ENCODE data around the gene HCRTR1.

Gene HCRTR1

DNA sequence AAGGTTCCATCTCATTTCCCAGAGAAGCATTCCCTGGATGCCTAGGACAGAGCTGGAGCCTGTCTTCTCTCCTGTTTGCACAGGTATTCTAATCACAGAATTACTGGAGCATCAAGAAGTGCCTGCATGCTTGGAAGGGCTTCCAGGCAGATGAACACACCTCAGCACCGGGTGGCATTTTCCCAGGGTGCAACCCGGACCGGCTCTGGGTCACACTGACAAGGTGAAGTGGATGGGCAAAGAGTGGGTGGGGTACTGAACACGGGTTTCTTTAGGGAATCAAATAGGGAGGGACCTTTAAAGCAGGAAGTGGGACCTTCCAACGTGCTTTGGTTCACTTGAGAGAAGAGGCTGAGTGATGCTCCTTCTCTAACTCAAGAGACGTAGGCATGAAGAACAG is 34.3 kb downstream of the HCRTR1 start:
- DNase-seq, result no peak

DNA sequence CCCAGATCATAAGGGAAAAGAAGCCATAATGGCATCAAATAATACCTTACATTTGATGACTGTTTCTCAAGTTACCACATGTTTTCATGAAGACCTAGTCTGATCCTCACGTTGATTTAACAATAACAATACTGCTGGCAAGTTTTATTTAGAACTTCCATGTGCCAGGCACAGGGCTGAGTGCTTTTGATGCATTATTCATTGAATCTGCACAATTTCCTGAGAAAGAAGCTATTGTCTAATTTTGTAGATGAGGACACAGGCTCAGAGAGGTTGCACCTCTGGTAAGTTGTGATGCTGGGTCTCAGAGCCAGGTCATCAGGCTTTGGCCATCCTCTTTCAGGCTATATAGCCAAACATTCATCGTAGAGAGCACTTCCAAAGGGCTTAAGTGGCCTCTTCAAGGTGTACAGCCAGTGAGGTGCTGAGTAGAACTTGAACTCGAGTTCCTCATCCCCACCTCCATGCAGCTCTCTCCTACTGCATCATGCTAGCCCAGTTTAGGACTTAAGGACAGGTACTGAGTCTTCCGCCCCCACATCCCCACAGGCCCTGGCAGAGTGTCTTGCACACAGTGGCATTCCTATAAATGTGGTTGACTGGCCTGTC is 35.5 kb downstream of the HCRTR1 start:
- DNase-seq, result no peak

DNA sequence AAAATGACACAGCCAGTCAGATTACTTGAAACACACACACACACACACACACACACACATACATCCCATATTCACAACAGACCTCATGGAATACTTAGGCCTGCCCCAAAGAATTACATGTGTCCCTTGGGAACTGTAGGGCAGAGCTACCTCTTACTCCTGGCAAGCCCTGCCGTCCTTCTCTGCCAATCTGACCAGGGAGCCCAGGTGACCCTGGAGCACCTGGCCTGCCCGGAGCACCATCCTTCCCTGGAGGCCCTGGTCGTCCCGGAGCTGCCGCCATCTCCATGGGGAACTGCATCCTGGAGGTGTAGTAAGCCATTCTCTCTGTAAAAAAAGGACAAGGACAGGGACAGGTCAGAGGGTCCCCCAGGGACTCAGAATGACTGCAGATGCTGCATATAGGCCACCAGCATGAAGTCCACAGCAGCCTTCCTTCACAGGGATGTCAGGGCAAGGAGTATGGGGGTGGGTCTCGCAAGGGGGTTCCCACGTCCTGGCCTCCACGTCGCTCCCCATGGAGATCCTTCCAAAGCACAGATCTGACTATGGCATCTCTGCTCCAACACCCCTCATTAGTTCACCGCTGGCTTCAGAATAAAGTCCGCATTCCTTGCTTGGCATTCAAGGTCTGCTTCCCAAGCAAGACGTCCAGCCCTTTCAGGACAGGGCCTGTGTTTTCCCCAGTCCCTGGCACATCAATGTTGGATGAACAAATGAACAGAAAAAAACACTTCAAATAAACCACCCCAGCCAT is 36.4 kb downstream of the HCRTR1 start:
- DNase-seq, result no peak

DNA sequence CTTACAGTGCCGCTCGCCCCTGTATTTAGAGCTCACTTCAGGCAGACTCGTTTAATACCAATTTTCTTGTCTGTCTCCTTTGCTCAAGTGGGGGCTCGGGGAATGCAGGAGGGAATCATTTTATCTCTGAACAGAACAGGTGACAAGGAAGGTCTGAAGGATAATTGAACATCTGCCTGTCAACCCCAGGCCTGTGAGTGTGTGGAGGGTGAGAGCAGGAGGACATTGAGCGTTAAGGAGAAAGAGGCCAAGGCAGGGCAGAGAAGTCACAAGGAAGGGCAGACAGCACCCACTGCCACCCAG is 36.9 kb downstream of the HCRTR1 start:
- DNase-seq, result no peak

DNA sequence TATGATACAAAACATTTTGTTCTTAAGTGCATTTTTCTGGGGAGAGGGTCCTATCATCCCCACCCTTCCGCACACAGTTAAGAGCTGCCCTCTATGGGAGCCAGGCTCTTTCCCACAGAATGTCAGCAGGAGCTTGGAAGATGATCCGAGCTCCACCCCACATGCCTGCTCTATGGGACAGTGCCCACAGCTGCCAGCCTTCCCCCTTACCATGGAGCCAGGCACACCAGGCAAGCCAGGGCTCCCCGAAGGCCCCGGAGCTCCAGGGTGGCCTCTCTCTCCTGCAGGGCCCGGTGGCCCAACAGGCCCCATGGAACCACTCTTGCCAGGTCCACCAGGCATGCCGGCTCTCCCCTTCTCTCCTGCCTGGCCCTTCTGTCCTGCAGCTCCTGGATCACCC is 37.6 kb downstream of the HCRTR1 start:
- no peak for DNase-seq

DNA sequence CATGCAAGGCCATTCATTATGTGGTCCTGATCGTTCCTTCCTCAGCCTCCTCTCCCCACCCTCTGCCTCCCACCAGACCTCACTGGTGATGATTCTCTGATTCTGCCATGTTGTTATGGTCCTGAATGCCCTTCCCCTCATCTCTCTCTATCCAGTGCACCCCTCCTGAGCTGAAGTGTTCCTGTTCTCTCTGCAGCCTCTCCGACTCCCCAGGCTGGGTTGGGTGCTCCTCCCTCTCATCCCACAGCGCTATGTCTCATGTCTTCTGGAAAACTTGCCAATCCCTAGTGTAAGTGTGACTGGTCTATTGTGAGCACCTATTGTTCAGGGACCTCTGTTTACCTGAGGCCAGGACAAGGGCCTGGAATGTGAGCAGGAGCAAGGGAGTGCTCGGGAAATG is 38.3 kb downstream of the HCRTR1 start:
- DNase-seq, result no peak

DNA sequence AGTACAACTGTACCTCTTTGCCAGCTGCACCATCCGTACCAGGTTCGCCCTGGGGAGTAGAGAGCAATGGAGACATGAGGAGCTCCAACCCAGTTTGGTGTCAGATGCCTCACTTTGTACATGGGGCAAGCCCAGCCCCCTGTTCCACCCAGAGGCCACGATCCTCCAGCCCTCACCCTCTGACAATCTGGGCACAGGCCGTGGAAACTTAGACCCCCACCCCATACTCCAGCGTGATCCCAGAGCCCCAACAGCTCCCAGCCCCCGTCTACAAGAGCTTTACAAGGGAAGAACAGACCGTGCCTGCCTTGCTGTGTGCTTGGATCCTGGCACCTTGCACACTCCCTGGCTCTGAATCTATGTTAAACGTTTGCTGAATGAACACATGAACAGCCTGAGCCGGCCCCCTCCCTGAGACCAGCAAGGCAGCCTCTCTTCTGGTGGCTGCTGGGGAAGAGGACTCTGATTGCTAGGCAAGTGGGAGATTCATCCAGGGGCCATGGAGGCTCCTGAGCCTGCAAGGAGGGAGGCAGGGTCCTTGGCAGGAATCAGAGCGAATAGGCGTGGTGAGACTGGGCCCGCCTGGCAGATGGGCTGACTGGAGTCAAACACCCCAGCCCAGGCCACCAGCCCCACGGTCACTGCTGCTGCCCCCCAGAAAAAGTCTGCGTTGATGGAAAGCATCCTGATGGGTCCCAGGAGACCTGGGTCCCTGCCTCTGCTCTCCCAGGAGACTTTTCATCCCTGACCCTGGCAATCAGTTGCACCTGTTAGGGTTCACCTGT is 39.7 kb downstream of the HCRTR1 start:
- no peak for DNase-seq

DNA sequence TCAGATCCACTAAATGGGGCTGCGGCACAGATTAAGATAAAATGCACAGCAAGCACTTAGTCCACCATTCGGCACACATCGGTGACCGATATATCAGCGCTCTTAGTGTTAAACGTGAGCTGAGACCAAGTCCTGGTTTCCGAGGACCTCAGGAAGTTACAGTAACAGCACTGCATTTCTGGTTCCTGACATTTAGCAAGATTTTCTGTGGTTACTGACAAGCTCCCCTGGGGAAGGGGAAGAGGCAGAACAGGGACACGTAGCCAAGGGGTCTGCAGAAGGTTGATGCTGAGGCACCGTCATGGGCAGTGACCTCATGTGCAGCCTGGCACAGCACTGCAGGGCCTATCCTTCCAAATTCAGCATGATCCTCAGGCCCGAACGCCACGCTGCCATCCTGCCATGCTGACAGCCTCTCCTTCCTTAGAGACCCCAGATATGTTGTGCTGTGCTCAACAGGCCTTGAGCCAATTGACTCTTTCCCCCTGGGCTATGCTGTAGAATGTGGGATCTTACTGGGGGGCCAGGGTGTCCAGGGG is 40.6 kb downstream of the HCRTR1 start:
- DNase-seq, result no peak

DNA sequence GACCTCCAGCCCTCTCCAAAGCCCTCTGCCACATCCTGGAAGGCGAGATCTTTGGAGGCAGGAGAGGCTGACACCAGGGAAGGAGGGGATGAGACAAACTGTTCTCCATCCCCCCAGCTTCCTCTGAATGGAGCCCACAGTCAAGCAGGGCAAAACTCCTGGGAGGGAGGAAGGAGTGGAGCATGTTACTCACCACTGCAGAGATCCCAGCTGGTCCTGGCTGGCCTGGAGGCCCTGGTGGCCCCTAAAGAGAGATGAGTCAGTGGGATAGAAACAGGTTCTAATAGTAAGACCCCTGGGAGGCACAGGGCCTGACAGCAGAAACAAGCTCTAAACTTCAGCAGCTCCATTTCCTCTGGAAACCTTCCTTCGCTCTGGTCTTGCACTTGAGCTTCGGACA is 41.2 kb downstream of the HCRTR1 start:
- no peak for DNase-seq

DNA sequence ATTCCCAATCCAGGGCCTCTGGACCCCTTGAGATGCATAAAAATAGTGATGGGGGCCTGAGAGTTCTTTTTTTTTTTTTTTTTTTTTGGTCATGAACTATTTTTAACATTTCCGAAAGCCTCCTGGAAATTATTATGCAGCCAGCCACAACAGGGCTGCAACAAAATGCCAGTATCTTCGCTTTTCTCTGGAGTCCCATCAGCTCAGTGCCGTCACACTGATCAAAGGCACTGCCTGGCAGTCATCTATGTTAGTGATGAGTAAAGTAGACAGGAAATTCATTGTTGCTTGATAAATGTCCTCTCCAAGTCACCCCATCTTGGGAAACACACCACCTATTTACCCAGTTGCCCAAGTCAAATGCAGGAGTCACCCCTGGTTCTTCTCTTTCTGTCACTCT is 42.4 kb downstream of the HCRTR1 start:
- DNase-seq, result no peak

DNA sequence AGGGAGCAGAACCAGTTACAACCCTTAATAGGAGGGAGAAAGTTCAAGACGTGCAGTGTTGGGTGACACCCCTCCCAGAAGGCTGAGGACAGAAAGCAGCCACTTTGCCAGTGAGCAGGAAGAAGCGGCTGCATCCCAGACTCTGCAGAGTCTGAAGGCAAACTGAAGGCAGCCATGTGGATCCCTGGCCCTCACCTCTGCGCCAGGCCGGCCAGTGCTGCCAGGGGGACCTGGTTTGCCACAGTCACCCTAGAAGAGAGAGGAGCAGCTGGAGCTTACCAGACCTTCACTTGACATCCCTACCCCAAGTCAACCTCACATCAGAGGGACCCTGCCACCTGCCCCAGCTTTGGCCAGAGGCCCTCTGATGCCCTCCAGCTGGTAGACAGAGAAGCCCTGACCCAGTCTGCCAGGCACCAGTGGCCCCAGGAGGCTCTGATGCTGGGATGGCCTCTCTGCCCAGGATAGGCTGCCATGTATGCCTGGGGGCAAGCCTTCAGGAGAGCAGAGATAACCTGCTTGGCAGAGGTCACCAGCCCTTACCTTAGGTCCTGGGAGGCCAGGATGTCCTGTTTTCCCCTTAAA is 43.5 kb downstream of the HCRTR1 start:
- DNase-seq, result no peak

DNA sequence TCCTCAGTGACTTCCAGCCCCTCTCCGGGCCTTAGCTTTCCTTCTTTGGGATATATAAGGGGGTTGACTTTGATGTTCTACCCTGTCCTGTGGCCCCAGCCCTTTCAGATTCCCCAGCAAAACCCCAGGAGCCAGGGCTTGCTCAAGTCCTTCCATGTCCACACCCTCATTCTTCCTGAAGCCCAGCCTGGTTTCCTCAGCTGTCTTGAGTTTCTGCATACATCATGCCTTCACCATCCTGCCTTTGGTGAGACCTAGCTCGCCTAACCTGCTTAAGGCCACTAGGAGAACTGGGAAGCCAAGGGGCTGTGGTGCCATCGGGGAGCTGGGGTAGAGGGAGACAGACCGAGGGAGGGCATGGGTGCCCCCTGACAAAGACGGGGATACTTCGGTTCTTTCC is 44.4 kb downstream of the HCRTR1 start:
- DNase-seq, result no peak

DNA sequence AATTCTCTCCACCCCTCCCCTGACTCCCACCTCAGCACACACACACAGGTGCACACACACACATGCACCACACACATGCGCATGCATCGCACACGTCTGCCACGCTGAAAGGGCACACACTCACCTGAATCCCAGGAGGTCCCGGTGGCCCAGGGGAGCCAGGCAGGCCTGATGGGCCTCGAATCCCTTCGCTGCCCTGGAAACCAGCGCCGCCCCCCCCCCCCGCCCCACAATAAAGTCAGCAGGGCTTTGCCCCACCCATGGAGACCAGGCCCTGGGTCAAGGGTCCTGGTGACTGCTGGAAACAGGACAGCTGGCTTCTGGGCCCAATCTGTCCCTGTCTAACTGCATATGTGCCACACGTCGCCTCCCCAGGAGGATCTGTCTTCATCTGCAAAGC is 45.0 kb downstream of the HCRTR1 start:
- no peak for DNase-seq

DNA sequence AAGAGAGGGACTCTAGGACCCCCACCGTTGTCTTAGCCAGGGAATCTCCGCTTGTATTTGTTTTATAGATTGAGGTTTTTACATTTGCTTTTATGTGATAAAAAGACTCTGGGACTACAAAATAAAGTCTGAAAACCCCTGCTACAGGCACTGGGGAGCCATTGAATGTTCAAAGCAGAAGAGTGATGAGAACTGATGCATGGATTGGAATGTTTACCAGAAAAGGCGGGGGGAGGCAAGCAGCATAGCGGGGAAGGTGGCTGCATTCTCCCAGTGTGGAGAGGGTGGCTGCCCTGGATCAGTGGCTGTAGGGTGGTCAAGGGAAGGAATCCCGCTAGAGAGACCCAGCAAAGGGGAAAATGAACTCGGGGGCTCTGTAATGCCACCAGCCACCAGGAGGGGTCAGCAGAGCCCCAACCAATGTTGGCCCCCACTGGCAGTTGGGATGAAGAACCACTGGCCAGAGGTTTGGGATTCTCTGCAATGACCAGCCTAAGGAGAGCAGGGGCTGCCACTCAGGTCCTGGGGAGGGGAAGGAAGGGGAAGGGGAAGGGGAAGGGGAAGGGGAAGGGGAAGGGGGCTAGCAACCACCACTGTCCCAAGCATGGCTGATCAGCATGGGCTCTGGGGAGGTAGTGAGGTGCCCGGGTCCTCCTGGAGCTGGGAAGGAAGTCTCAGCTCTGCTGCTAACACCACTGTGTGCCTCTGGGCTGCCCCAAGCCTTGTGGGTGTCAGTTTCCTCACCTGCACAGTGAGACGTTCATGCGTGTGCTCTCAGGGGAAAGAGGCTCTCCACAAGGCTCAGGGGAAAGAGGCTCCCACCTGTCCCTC is 46.3 kb downstream of the HCRTR1 start:
- peak; percentile 2 for DNase-seq

DNA sequence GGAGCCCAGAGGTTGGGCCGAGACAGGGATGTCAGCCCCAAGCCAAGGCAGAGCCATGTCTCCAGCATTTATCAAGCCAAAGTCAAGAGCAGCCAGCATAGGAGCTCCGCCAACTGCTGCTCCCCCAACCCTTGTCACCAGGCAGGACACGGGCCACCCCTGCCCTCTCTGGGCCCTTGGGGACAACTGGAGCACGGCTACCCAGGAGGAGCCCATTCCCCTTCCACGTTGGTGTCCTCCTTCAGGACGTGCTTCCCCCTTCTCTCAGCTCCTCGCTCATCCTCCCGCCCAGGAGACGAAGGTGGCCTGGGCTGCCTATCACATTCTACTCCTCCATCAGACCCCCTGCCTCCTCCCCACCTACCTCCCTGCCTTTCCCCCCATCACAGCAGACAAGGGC is 47.0 kb downstream of the HCRTR1 start:
- DNase-seq, result no peak

DNA sequence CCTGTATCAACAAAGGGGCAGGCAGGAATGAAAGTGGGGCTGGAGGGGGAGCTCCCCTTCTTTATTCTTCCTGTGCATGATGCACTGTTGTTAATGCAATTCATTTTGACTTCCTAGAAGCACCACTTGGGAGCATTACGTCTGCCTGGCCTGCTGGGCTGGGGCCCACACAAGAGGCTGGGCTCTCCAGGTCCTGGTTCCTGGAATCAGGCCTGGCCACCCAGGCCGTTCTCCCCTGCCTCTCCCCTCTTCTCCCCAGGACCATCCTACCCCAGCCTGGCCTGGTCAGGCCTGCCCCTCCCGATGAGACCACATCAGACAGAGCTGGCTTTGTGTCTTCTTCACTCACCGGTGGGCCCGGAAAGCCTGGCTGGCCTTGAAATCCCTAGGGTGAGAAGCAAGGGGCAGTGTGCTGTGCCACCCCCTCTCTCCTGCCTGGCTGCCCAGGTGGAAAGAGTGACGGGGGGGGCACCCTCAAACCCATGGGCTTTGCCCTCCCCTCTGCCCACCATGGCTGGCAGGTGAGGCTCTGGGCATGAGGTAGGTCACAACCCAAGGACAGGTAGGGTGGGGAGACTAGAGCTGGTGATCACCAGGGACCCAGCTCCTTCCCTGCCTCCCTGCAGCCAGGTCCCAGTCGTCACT is 47.9 kb downstream of the HCRTR1 start:
- no peak for DNase-seq

DNA sequence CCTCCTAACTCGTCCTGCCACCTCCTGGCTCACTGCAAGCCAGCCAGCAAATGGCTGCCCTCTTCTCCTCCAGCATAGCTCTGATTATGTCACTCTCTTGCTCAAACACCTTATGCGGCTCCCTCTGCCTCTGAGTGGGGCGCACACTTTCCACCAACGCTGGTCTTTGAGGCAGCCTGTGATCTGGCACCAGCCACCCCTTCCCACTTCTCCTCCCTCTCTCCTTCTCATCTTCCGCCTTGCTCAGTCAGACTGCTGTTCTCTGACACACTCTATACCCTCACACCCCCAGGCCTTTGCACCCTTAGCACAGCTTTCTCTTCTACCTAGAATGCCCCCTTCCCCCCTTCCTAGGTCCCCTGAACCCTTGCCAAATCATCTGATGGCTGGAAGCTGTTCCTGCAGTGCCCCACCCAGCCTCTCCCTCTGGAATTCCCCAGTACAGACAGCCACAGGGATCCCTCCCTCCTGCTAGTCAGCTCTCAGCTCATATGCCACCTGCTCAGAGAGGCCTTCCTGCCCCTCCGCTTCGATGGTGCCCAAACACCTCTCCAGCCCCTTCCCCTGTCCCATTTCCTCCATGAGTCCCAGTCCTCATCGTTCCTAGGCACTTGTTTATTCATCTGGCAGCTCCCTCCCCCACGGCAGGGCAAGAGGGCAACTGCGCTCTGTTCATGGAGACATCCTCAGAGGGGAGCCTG is 48.9 kb downstream of the HCRTR1 start:
- DNase-seq, result no peak

DNA sequence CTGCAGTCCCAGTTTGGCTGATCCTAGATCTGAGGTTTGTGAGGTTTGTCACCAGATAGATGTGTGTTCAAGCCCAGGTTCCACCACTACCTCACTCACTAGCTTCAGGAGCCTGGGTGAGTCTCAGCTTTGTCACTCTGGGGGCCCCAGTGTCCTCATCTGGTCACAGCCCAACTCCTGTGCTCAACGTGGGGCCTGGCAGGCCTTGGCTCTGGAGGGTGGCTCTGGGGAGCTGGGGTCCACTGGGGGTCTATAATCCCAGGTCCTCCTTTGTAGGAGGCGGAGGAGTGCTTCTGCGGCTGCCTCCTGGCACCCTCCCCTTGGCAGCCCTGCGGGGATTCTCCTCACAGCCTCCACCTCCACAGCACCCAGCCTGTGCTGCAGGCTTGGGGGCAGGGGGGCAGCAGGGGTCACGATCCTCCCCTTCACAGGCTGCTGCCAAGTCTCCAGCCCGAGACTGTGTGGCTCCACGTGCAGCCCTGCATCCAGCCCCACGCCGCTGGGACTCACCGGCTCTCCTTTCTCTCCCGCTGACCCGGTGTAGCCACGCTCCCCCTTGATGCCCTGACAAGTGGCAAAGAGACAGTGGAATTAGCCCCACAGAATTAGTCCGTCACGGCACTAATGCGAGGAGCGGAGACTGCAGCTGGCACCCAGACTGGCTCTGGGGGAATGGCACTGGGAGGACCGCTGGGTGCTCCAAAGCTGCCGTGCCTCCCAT is 49.7 kb downstream of the HCRTR1 start:
- no peak for DNase-seq

DNA sequence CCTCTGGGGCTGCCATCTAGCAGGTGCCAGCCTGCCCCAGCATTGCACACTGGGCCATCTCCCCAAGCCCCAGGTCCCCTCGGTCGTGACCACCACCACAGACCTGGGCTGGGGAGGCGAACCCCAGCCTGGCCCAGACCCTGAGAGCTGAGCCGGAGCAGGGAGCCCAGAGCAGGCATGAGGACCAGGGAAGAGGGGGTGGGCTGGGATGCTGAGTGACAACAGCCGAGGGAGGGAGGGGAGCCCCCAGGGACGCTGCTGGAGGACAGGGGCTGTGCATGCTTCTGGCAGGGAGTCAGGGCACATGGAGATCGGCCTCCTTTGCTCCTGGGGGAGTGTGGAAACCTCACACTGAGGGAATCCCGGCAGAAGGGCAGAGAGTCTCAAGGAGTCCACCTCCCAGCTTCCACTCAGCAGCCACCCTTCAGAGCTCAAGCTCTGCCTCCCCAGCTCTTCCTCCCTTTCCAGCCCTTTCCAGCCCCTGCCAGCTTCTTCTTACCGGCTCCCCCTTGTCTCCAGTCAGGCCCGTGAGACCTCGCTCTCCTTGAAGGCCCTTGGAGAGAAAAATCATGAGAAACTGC is 50.9 kb downstream of the HCRTR1 start:
- no peak for DNase-seq

DNA sequence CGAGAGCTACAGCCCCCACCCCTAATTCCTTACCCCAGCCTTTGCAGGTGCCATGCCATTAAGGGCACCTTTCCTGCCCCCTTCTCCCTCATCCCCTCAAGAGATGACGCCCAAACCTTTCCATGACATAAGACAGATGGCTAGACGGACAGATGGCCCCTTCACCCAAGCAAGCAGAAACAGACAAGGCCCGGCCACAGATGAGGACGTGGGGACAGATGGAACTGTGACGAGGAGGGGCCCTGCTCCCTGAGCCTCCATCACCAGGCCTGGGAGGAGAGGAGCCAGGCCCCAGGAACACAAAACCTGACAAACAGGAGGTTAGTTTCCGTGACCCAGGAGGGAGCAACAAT is 51.9 kb downstream of the HCRTR1 start:
- DNase-seq, result no peak

Data from NCI-H748 treated with DMSO at 0.1 percent for 48 hours (cell line).